Fibroblast of upper back skin (primary cell): Measurements from ENCODE around the gene FOXP4.

Source experiments
- DNase-seq: peaks from one replicate; pipeline ENCODE4 v3.0.0-alpha.2; 2013

The FOXP4 gene

DNA sequence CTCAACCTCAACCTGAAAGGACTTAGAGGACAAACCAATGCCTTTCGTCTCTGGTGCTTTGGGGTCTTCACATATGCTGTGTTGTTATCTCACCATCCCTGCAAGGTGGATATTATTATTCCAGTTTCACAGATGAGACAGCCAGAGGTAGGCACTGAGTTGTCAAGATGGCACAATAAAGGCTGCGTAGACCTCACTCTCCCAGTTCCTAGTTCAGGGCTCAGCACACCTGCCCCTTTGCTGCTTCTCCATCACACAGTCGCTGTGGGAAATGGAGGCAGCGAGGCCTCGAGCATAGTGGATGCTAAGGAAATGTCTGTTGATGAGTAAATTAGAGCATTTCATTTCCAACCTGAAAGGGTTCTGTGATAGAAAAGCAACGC is 22.0 kb downstream of the FOXP4 start:
- no peak for DNase-seq

DNA sequence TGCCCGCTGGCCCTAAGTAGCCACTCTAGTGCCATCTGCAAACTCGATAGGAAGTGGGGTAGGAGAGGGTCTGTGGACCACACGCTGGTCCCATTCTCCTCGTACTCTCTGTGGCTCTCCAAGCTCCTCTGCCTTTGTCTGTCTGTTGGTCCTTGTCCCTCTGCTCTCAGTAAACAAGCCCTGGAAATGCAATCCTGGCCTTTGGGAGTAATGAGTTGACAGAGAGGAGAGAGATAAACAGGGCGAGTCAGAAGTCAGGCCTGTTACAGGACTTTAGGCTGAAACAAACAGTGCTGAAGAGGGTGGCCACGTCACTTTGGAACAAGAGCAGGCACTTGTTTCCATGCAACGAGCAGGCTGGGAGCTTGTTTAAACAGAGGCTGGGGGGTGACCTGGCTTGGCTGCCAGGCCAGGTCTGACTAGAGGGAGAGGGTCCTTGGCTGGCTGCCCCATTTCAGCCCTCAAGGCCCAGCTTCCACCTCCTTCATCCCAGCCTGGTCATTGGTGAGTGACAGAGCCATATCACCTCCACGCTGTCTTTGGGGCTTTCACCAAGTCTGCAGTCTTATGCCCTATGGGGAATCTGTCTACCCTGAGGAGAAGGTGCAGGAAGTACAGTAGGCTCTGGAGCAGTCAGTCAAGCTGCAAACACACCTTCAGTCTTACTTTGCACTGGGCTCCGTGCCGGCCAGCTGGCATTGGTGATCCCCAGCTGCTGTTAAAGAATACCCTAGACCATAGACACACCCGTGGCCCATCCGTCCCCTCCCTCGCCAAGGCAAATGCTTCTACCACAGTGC is 22.6 kb downstream of the FOXP4 start:
- DNase-seq, result no peak

GRCh38 chr6:41570259-41570615 is 24.1 kb downstream of the FOXP4 start:
- no peak for DNase-seq

DNA sequence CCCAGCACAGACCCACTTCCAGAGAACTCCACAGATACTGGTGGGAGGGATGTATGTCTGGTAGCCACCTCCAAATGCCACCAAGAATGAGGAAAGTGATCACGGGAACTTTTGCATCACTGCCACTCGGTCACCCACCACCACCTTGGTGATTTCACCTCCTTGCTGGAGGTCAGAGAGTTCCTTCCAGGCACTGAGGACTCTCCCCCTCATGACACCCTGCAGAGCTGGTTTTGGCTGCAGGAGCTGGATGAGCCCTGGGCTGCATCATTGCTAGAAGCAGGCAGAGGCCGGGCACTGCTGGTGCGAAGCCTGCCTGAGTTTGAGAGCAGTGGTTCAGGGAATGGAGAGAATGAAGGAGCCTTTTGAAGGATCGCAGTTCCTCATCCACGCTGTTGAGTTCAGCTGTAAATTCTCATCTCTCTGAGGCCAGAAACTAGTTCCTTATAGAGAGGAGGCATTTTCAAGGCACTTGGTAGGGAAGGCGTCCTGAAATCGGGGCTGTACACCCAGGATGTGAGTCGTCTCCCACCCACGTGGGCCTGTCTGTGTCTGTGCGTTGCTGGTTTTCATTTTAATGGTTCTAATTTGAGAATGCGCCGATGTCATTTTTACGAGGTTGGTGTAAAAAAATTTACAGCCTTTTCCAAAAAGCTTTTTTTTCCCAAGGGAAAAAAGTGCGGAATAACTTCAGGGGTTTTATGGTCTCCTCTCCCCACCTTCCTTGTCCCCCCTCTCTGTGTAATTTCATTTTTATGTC is 25.0 kb downstream of the FOXP4 start:
- DNase-seq, result peak; percentile 20

GRCh38 chr6:41572613-41573012 is 26.4 kb downstream of the FOXP4 start:
- DNase-seq, result no peak

DNA sequence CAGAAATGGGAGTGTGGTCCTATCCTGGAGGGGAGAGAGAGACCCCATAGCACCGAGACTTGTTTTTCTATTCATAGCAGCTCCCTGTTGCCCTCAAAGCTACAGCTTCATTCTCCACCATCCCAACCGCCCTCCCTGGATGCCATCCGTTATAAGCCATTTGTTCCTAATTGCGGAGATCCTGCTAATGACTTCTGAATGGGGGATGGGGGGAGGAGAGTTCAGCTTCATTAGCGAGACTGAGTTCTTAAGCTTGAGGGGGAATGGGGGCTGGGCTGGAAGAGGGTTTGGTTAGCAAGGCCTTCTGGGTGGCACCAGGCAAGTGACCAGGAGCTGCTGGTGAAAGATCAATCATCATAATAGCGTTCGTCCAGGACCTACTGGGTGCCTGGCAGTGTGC is 27.1 kb downstream of the FOXP4 start:
- no peak for DNase-seq

- no peak for DNase-seq
Measured at GRCh38 chr6:41573985-41574384, 27.8 kb downstream of the FOXP4 start.

GRCh38 chr6:41575598-41575997 is 29.4 kb downstream of the FOXP4 start:
- no peak for DNase-seq

DNA sequence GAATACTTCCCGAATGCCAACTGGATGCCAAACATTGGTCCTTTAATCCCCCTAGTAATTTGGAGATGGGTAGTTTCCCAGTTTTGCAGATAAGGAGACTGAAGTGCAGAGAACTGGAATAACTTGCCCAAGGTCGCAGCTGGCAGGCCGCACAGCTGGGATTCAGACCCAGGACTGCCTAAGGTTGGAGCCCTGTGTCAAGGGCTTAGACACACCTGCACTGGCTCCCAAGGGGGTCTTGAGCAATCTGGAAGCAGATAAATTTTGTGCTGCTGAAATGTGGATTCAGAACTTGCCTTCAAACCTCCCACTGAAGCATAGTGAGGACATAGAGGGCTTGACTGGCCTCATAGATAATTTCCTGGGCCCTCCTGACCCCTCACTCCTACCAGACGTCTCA is 30.5 kb downstream of the FOXP4 start:
- DNase-seq, result no peak

GRCh38 chr6:41577356-41578216 is 31.4 kb downstream of the FOXP4 start:
- peak; percentile 47 for DNase-seq

- DNase-seq, result peak; percentile 55
Measured at GRCh38 chr6:41578217-41579087, 32.3 kb downstream of the FOXP4 start.

DNA sequence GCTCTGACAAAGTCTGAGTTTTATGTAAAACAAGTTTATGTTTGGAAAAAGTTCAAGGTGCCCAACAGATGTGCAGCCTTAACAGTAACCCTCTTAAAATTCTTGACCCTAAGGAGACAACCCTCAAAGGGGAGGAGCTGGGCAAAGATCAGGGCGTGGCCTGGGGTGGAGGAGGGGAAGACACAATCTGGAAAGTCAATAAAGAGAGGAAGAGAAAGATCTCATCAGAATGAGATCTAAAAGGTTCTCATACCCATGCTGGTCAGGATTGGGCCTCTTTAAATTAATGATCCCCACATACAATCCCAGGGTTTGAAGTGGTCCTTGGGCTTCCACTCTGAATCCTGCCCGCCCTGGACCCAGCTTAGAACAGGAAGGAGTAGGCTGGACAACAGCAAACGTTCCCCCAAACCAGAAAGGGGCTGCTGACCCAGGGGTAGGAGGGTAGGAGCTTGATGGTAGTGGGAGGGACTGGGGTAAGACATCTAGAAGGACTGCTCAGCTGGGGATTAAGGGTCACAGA is 33.0 kb downstream of the FOXP4 start:
- peak; percentile 26 for DNase-seq

- DNase-seq, result no peak
Measured at GRCh38 chr6:41580690-41581089, 34.5 kb downstream of the FOXP4 start.

GRCh38 chr6:41581381-41581991 is 35.3 kb downstream of the FOXP4 start:
- DNase-seq, result peak; percentile 83

DNA sequence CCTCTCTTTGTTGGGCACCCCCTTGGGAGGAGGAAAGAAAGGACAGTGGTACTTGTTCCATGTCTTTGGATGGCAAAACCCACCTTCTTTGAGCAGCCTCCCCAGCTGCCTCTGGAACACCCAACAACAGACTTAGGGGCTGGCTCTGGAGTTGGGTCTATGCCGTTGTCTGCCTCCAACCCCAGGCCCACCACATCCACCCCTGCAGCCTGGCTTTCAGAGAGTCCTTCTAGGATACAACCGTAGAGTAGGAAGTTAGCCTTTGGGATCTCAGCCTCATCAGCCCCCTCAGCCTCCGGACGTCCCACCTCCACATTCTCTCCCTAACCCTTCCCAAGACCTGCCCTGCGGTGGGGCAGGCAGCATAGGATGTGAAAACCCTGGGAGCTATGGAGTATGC is 36.4 kb downstream of the FOXP4 start:
- DNase-seq, result no peak

DNA sequence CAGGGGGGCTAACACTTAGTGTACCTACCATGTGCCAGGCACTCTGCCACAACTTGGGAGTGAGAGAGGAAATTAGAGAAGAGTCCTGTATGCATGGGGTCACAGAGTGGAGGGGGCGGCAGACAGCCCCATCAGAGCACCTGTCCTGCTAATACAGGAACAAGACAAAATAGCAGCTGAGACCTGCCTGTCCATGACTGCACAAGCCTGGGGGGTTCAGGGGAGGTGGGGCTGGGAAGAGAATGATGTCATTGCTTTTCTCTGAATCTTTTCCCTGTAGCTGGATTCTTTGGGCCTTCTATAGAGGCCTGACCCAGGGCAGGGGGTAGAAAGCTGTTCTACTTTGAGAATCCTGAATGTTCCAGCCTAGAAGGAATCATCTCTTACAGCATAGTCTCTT is 37.4 kb downstream of the FOXP4 start:
- DNase-seq, result no peak

GRCh38 chr6:41584205-41584604 is 38.0 kb downstream of the FOXP4 start:
- no peak for DNase-seq

- DNase-seq, result no peak
Measured at GRCh38 chr6:41584668-41585205, 38.6 kb downstream of the FOXP4 start.

- no peak for DNase-seq
Measured at GRCh38 chr6:41585605-41586004, 39.4 kb downstream of the FOXP4 start.

GRCh38 chr6:41586252-41587007 is 40.2 kb downstream of the FOXP4 start:
- DNase-seq, result peak; percentile 30
